Activated T-cell treated with anti-CD3 and anti-CD28 coated beads for 48 hours (primary cell): Measurements from ENCODE around the gene MIB2.

Experiments
- DNase-seq: peaks from one replicate; pipeline ENCODE4 v3.0.0-alpha.2; 2020; ENCODE audit warnings: low read depth

The MIB2 gene

GRCh38 chr1:1598051-1598719 is 17.1 kb upstream of the MIB2 start:
- DNase-seq, result no peak

GRCh38 chr1:1598720-1599029 is 16.6 kb upstream of the MIB2 start:
- no peak for DNase-seq

- DNase-seq, result peak; percentile 27
Observed at GRCh38 chr1:1599030-1599934, 16.0 kb upstream of the MIB2 start.

GRCh38 chr1:1599935-1600860 is 15.1 kb upstream of the MIB2 start, which contains the start of gene FNDC10:
TSS of gene FNDC10 (minus strand) at chr1:1600135. CDS start at chr1:1600015, 120 bp downstream.
- DNase-seq, result no peak

GRCh38 chr1:1600861-1601563 is 14.3 kb upstream of the MIB2 start:
- DNase-seq, result no peak

GRCh38 chr1:1601564-1602303 is 13.6 kb upstream of the MIB2 start:
- no peak for DNase-seq

GRCh38 chr1:1602304-1602967 is 12.9 kb upstream of the MIB2 start:
- DNase-seq, result no peak

GRCh38 chr1:1602968-1603506 is 12.3 kb upstream of the MIB2 start:
- DNase-seq, result no peak

- DNase-seq, result no peak
Observed at GRCh38 chr1:1603671-1604373, 11.5 kb upstream of the MIB2 start.

GRCh38 chr1:1604374-1605033 is 10.8 kb upstream of the MIB2 start:
- no peak for DNase-seq

GRCh38 chr1:1605034-1605591 is 10.2 kb upstream of the MIB2 start:
- DNase-seq, result no peak

- no peak for DNase-seq
Observed at GRCh38 chr1:1605724-1606123, 9.6 kb upstream of the MIB2 start.

- no peak for DNase-seq
Observed at GRCh38 chr1:1606232-1606631, 9.1 kb upstream of the MIB2 start.

GRCh38 chr1:1609822-1610485 is 5.3 kb upstream of the MIB2 start:
- DNase-seq, result no peak

GRCh38 chr1:1610796-1611195 is 4.5 kb upstream of the MIB2 start:
- DNase-seq, result no peak

- no peak for DNase-seq
Observed at GRCh38 chr1:1612104-1612400, 3.2 kb upstream of the MIB2 start.

GRCh38 chr1:1613509-1614082 is 1.7 kb upstream of the MIB2 start:
- DNase-seq, result no peak
